GM12891 (cell line): ENCODE measurements around the gene TMEM221.

Experiments used
- POLR2A ChIP-seq: IDR thresholded peaks from 2 replicates; pipeline ENCODE4 v1.6.1; 2011; ENCODE audit warnings: low read depth, low read length, control low read depth
- POLR2AphosphoS5 ChIP-seq: IDR thresholded peaks from 2 replicates; pipeline ENCODE4 v1.6.1; 2011; ENCODE audit warnings: low read depth, low read length, control low read depth
- POU2F2 ChIP-seq: IDR thresholded peaks from 2 replicates; pipeline ENCODE4 v1.6.1; 2011; ENCODE audit warnings: low read depth, mild to moderate bottlenecking, control low read depth, low read length, moderate library complexity
- TAF1 ChIP-seq: IDR thresholded peaks from 2 replicates; pipeline ENCODE4 v1.6.1; 2011; ENCODE audit warnings: low read depth, low read length, control low read depth

GRCh38 chr19:17468302-17469091, 20.0 kb upstream of the TMEM221 start:
- TF ChIP-seq POLR2A, result no peak
- TF ChIP-seq TAF1, result no peak
- TF ChIP-seq POLR2AphosphoS5, result no peak
- TF ChIP-seq POU2F2, result no peak
